HG03095 (cell line): ENCODE measurements around the gene RIPK3.
"Not testable (repeated sequence)": the region's sequence is repeated elsewhere in the genome, so short reads cannot be mapped to it uniquely, and the experiment has no call there.

Source experiments
- ATAC-seq: cut with Tn5 transposase; IDR thresholded peaks from one replicate; pipeline ENCODE4 v1.9.1; 2021; ENCODE audit warnings: moderate library complexity; ENCODE audit not compliant: unreplicated experiment

RIPK3 gene

GRCh38 chr14:24348186-24348585 is 8.4 kb upstream of the RIPK3 start:
- ATAC-seq: no peak

- ATAC-seq: no peak
Measured at GRCh38 chr14:24347134-24347533, 7.3 kb upstream of the RIPK3 start.

- ATAC-seq: no peak
Measured at GRCh38 chr14:24343795-24344660, 4.2 kb upstream of the RIPK3 start.

DNA sequence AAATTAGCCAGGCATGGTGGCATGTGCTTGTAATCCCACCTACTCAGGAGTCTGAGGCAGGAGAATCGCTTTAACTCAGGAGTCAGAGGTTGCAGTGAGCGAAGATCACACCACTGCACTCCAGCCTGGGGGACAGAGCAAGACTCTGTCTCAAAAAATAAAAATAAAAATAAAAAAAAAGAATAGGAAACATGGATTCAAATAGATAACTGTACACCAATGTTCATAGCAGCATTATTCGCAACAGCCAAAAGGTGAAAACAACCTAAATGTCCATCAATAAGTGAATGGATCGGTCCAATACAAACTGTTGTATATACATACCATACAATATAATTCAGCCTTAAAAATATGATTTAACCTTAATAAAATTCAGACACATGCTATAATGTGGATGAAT is 3.1 kb upstream of the RIPK3 start:
- no peak for ATAC-seq

DNA sequence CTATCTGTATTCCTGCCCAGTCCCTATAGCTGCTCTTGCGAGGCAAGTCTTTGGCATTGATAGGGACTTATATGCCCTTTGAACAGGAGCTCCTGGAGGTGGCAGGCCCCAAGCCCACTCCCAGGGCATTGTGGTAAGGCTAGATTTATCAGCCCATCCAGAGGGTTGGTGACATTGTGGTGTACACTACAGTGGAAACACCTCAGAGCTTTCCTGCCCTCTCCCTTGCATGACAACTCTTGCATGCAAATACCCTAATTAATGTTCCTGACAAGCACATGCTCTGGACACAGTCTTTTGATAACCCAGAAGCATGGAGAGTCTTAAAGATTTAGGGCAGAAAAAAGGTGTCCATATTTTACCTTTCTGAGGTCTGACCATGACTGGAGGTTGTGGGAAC is 815 bp upstream of the RIPK3 start:
- ATAC-seq: no peak

- no peak for ATAC-seq
Measured at GRCh38 chr14:24338843-24339242, 948 bp downstream of the RIPK3 start.

- ATAC-seq: no peak
Measured at GRCh38 chr14:24337824-24338175, 2.0 kb downstream of the RIPK3 start.

DNA sequence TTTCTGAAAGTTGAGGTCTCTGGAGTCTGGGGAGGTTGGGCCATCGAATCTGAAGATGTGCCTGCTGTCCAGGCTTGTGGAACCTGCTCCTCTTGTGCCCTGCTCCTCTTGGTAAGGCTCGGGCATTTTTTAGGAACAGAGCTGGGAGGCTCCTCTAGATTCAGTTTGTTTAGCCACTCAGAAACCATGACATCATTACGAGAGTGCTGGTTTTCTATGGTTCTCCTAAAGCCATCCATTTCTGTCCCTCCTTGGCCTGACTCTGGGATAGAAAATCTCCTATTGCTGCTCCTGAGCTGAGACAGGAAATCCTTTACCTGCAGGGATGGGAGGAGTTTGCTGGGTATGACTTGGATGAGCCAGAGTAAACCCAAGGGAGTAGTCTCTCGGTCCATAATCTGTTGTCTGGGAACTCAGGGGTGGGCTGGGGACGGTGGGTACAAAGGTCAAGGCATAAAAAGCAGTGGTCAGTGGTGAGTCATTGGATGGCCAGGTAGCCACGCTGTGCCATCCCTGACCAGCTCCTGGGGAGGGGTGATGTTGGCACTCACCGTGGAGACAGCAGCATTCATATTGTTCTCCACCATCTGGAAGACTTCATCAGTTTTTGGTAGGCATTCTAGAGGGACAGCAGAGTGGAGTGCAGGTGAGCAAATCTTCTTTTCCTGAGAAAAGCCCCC is 2.5 kb downstream of the RIPK3 start:
- no peak for ATAC-seq

- ATAC-seq: no peak
Measured at GRCh38 chr14:24335461-24336171, 4.2 kb downstream of the RIPK3 start.

- no peak for ATAC-seq
Measured at GRCh38 chr14:24334431-24335291, 5.1 kb downstream of the RIPK3 start, which contains the start of gene ADCY4. Gene ADCY4 (minus strand): TSS chr14:24335071. CDS start chr14:24334652, 419 bp downstream.

DNA sequence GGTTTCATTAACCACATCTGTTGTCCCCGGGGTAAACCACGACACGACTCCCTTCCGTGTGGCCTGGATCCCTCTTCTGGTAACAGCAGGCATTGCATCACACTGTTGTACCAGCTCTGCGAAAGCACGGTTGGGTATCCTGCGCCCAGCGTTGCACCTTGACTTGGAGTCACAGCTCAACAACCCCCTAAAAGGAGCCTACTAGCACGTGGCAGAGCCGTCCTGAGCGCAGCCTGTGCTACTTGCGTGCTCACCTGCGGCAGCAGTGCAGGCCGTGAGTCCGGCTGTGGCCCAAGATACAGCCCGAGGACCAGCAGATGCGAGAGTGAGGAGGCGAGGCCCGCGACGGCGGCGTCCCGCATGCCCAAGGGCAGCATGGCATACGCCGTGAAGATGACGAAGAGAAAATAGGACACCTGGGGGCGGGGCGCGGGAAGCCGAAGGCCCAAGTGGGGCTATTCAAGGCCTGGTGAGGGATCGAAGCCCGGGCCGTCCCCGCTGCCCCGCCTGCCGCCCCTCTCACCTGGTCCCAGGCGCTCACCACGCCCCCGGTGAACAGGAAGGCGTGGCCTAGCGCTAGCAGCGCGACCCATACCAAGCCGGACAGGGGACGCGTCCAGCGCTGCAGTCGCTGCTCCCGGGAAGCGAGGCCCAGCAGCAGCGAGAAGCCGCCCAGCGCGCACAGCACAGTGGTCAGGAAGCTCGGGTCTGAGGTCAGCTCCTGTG is 7.4 kb downstream of the RIPK3 start:
- peak; percentile 77 for ATAC-seq

DNA sequence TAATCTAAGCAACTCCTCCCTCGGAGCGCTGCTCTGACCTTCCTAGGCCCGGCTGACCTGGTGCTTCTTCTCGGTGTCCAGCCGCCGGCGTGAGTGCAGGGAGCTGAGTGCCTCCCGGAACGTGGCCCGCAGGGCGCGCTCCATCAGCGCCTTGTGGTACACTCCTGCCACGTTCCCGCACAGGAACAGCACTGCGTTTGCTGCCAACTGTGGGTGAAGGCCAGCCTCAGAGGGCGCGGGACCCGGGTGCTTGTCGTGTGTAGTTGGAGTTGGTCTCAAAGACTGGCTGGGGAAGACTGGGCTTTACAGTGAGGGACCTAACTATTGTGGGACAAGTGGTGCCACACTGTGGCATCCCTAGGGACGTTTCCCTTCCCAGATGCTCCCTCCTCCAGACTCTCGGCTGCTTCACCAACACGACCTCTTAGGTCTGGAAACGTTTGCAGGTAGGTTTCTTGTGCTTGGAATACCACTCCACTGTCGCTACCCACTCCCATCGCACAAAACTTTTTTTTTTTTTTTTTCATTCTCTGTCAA is 8.0 kb downstream of the RIPK3 start:
- no peak for ATAC-seq

- no peak for ATAC-seq
Measured at GRCh38 chr14:24330973-24331674, 8.7 kb downstream of the RIPK3 start.

- ATAC-seq: no peak
Measured at GRCh38 chr14:24329736-24330135, 10.1 kb downstream of the RIPK3 start.

GRCh38 chr14:24329073-24329663 is 10.6 kb downstream of the RIPK3 start:
- ATAC-seq: no peak

DNA sequence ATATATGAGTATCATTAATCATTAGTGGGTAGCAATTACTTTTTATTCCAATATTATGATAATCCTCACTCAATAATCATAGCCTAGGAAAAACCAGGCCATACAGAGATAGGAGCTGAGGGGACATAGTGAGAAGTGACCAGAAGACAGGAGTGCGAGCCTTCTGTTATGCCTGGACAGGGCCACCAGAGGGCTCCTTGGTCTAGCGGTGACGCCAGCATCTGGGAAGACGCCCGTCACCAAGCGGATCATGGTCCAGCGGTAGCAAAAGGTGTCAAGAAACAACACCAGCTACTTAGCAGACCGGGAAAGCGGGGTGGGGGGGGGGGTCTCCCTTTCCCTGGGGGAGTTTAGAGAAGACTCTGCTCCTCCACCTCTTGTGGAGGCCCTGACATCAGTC is 11.9 kb downstream of the RIPK3 start:
- not testable (repeated sequence) for ATAC-seq

GRCh38 chr14:24327303-24327702 is 12.5 kb downstream of the RIPK3 start:
- ATAC-seq: no peak

GRCh38 chr14:24325963-24326362 is 13.8 kb downstream of the RIPK3 start:
- ATAC-seq: no peak

GRCh38 chr14:24325041-24325530 is 14.7 kb downstream of the RIPK3 start:
- ATAC-seq: no peak
